ENCODE measurements around the gene ATXN10.

DNA sequence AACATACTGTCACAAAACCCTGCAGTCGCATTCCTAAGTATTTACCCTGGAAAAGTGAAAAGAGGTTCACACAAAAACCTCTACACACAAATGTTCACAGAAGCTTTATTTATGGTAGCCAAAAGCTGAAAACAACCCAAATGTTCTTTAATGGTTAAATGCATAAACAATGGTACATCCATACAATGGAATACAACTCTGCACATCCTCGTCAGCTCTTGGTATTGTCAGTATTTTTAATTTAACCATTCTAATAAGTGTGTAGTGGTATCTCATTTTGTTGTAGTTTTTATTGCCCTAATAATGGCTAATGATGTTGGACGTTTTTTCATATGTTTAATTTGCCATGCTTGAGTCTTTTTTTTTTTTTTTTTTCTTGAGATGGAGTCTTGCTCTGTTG lies 99.4 kb downstream of the ATXN10 start:
- TF ChIP-seq EZH2phosphoT487 (IDR thresholded peaks at IDR 0.05; ENCODE audit: unreplicated experiment) (no peak), CREB1 (CRISPR knock-in tag; IDR thresholded peaks at IDR 0.05; ENCODE audit: low read depth) (no peak), JUNB (IDR thresholded peaks at IDR 0.05; ENCODE audit: unreplicated experiment) (no peak), EZH2 (IDR thresholded peaks at IDR 0.05; ENCODE audit: low read depth, unreplicated experiment) (no peak), POLR2AphosphoS5 (IDR thresholded peaks at IDR 0.05; ENCODE audit: low read depth) (no peak)
- TF ChIP-seq, protein P1, sequence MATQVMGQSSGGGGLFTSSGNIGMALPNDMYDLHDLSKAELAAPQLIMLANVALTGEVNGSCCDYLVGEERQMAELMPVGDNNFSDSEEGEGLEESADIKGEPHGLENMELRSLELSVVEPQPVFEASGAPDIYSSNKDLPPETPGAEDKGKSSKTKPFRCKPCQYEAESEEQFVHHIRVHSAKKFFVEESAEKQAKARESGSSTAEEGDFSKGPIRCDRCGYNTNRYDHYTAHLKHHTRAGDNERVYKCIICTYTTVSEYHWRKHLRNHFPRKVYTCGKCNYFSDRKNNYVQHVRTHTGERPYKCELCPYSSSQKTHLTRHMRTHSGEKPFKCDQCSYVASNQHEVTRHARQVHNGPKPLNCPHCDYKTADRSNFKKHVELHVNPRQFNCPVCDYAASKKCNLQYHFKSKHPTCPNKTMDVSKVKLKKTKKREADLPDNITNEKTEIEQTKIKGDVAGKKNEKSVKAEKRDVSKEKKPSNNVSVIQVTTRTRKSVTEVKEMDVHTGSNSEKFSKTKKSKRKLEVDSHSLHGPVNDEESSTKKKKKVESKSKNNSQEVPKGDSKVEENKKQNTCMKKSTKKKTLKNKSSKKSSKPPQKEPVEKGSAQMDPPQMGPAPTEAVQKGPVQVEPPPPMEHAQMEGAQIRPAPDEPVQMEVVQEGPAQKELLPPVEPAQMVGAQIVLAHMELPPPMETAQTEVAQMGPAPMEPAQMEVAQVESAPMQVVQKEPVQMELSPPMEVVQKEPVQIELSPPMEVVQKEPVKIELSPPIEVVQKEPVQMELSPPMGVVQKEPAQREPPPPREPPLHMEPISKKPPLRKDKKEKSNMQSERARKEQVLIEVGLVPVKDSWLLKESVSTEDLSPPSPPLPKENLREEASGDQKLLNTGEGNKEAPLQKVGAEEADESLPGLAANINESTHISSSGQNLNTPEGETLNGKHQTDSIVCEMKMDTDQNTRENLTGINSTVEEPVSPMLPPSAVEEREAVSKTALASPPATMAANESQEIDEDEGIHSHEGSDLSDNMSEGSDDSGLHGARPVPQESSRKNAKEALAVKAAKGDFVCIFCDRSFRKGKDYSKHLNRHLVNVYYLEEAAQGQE (IDR thresholded peaks at IDR 0.05; ENCODE audit: unreplicated experiment), result no peak
- TF ChIP-seq, protein P2, sequence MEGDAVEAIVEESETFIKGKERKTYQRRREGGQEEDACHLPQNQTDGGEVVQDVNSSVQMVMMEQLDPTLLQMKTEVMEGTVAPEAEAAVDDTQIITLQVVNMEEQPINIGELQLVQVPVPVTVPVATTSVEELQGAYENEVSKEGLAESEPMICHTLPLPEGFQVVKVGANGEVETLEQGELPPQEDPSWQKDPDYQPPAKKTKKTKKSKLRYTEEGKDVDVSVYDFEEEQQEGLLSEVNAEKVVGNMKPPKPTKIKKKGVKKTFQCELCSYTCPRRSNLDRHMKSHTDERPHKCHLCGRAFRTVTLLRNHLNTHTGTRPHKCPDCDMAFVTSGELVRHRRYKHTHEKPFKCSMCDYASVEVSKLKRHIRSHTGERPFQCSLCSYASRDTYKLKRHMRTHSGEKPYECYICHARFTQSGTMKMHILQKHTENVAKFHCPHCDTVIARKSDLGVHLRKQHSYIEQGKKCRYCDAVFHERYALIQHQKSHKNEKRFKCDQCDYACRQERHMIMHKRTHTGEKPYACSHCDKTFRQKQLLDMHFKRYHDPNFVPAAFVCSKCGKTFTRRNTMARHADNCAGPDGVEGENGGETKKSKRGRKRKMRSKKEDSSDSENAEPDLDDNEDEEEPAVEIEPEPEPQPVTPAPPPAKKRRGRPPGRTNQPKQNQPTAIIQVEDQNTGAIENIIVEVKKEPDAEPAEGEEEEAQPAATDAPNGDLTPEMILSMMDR (conservative IDR thresholded peaks at IDR 0.05; ENCODE audit: low read depth in 2 of 2), result no peak

Data from GM23338 (cell line).